CD4-positive, alpha-beta T cell (primary cell): ENCODE results near the gene TTLL9. TPM values are rescaled to one million over a fixed set of nuclear protein-coding genes. Genes with fewer than 3 reads are reported as not detected.
A peak's percentile ranks its signal among the peaks of the same experiment; 100 is the strongest.

Experiments
- ATAC-seq: fragments of 200-7000 bp; cut with Tn5 transposase; one replicate; pipeline ENCODE4 v1.10.0; 2022; ENCODE audit warnings: mild to moderate bottlenecking; ENCODE audit not compliant: poor library complexity
- CTCF ChIA-PET: fragments of 350-600 bp; sonication (Branson Sonifier 250); formaldehyde crosslinking; loops from one replicate; lab custom pipeline; 2021; ENCODE audit warnings: antibody characterized with exemption, inconsistent platforms; lab: Charles Lee
- POLR2A ChIA-PET: fragments of 350-600 bp; sonication (Branson Sonifier 250); formaldehyde crosslinking; loops from one replicate; lab custom pipeline; 2021; ENCODE audit warnings: antibody characterized with exemption, inconsistent platforms; lab: Charles Lee
- DNase-seq, 14 experiments: peaks; one replicate each; pipeline ENCODE4 v3.0.0-alpha.2; 2013 to 2020; ENCODE audit warnings: mixed read lengths in 2 of 14
- H3K27ac ChIP-seq, 2 donors: one replicate each; pipeline versions ENCODE4 v1.5.1 to v1.7.0; 2013; ENCODE audit warnings: low read length in 2 of 2, low read depth in 1 of 2, mild to moderate bottlenecking in 1 of 2
- H3K27me3 ChIP-seq, 2 experiments: 1 replicate in 1 of 2; 2 replicates in 1 of 2; pipeline versions ENCODE4 v1.6.1 to v1.7.0; 2013; ENCODE audit warnings: low read length in 2 of 2, control low read depth in 1 of 2, mild to moderate bottlenecking in 1 of 2, moderate library complexity in 1 of 2; ENCODE audit not compliant: insufficient read depth in 2 of 2, control insufficient read depth in 1 of 2
- H3K36me3 ChIP-seq: one replicate; pipeline ENCODE4 v1.6.1; 2013; ENCODE audit warnings: low read length, control low read depth; ENCODE audit not compliant: insufficient read depth
- H3K4me1 ChIP-seq: one replicate; pipeline ENCODE4 v1.6.1; 2013; ENCODE audit warnings: low read length, control low read depth; ENCODE audit not compliant: insufficient read depth
- H3K4me3 ChIP-seq: one replicate; pipeline ENCODE4 v1.5.1; 2013; ENCODE audit warnings: mild to moderate bottlenecking, low read length, moderate library complexity
- H3K9me3 ChIP-seq, 2 experiments: 1 replicate in 1 of 2; 2 replicates in 1 of 2; pipeline versions ENCODE4 v1.6.1 to v1.7.0; 2013; ENCODE audit warnings: low read length in 2 of 2, mild to moderate bottlenecking in 2 of 2, control low read depth in 1 of 2, moderate library complexity in 1 of 2; ENCODE audit not compliant: control insufficient read depth in 1 of 2, insufficient read depth in 1 of 2
- H3K27ac Mint-ChIP-seq: one replicate; pipeline ENCODE4 v1.8.0; 2020; ENCODE audit warnings: mixed read lengths
- H3K27me3 Mint-ChIP-seq: one replicate; pipeline ENCODE4 v1.8.0; 2021; ENCODE audit warnings: mixed read lengths
- H3K36me3 Mint-ChIP-seq: one replicate; pipeline ENCODE4 v1.8.0; 2021; ENCODE audit warnings: low read depth, mixed read lengths
- H3K4me1 Mint-ChIP-seq: one replicate; pipeline ENCODE4 v1.8.0; 2021; ENCODE audit warnings: low read depth, mixed read lengths
- H3K4me3 Mint-ChIP-seq: one replicate; pipeline ENCODE4 v1.8.0; 2020; ENCODE audit warnings: mild to moderate bottlenecking, mixed read lengths
- H3K9me3 Mint-ChIP-seq: one replicate; pipeline ENCODE4 v1.8.0; 2020; ENCODE audit warnings: mixed read lengths
- intact Hi-C, 2 experiments: fragments of 100-400 bp; cut with DNase I in 1 of 2; cut with micrococcal nuclease in 1 of 2; formaldehyde crosslinking; loops; one replicate each; pipeline versions ENCODE4 v1.15.1 to v1.9.0; 2023 to 2025; cut with DNase I, micrococcal nuclease
- total RNA-seq, 174 experiments: library from RNA in 2 of 174; stranded (reverse) in 2 of 174; gene quantifications; one replicate each; pipeline ENCODE4 v1.2.3 and lab custom pipeline; 2021 to 2026
- TF ChIP-seq, protein P1 (sequence below): fragments of 200-600 bp; IDR thresholded peaks from one replicate; pipeline ENCODE4 v1.8.0; 2022; ENCODE audit warnings: antibody characterized with exemption, mild to moderate bottlenecking

Gene TTLL9
- total RNA-seq, 2 experiments from 2014 or later, result not detected

DNA sequence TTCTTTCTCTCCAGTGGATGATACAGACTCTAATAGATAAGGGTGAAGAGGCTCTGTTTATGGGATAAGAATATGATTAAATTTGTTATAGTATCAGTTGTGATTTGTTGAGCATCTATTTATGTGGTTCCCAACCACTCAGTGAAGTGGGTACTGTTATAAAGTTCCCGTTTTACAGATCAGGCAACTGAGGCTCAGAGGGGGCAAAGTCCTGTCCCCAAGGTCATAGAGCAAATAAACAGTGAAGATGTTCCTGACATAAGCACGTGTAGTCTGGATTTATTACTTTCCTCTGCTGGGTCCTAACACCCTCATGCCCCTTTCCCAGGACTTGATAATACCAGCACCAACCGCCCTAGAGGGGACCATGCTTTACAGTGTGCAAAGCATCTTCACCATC, 4.2 kb upstream of the TTLL9 start:
- peaks cover 25 to 26% of the 10 kb centered on the region in 2 experiments for H3K27me3 ChIP-seq
- TF ChIP-seq, protein P1, sequence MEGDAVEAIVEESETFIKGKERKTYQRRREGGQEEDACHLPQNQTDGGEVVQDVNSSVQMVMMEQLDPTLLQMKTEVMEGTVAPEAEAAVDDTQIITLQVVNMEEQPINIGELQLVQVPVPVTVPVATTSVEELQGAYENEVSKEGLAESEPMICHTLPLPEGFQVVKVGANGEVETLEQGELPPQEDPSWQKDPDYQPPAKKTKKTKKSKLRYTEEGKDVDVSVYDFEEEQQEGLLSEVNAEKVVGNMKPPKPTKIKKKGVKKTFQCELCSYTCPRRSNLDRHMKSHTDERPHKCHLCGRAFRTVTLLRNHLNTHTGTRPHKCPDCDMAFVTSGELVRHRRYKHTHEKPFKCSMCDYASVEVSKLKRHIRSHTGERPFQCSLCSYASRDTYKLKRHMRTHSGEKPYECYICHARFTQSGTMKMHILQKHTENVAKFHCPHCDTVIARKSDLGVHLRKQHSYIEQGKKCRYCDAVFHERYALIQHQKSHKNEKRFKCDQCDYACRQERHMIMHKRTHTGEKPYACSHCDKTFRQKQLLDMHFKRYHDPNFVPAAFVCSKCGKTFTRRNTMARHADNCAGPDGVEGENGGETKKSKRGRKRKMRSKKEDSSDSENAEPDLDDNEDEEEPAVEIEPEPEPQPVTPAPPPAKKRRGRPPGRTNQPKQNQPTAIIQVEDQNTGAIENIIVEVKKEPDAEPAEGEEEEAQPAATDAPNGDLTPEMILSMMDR, result no peak
- Mint-ChIP-seq H3K27ac (no peak overlapping the region), H3K4me3 (no peak overlapping the region), H3K9me3 (no peaks in the 10 kb centered on the region), H3K36me3 (no peaks in the 10 kb centered on the region), H3K4me1 (peaks cover 18% of the 10 kb centered on the region), H3K27me3 (peaks cover 39% of the 10 kb centered on the region)
- H3K36me3 ChIP-seq, result no peaks in the 10 kb centered on the region
- peaks cover 17% of the 10 kb centered on the region for H3K4me1 ChIP-seq
- no peak overlapping the region for H3K27ac ChIP-seq
- ChIA-PET POLR2A (no interaction called here), CTCF (no interaction called here)
- DNase-seq (no peak), ATAC-seq (no peak)
- H3K9me3 ChIP-seq, result peaks cover 0 to 7% of the 10 kb centered on the region in 2 experiments
- intact Hi-C loops, result no loop called here
- H3K4me3 ChIP-seq, result no peak overlapping the region

DNA sequence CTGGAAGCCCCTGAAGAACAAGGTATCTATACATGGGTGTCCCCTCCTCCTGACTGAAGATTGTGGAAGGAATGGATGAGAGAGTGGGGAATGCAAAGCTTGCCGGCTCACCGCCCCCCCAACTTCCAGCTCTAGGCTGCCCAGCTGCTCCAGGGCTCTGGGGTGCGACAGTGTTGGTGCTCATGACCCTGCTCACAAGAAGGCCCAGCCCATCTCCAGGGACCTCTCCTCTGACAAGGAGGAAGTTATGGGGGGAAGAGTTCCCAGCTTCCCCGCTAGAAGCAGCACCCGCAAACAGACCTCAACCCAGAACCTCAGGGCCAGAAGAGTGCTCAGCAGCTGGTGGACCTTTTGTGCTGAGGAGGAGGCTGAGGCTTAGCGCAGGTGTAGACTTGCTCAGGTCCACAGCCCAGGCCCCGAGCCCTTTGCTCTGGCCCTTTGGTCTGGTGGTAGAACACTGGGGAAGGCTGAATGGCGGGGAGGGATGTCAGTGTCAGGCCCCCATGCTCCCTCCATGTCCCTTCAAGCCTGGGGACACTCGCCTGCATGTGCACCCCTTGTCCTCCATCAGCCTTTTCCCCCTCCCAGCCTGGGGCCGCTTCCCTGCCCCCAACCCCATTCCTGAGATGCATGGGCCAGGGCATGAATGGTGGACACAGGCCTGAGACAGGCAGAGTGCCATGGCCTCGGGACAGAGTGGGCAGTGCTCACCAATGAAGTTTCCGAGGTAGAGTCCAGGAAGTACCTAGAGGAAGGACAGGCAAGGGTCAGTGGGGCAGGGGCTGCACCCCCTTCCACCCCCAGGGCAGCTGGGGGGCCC, 1.4 kb upstream of the TTLL9 start:
- TF ChIP-seq, protein P1, result no peak
- intact Hi-C loops, result no loop called here
- Histone ChIP-seq H3K4me1 (peaks cover 16% of the 10 kb centered on the region), H3K9me3 (peaks cover 0 to 7% of the 10 kb centered on the region in 2 experiments), H3K27ac (no peak overlapping the region), H3K36me3 (no peaks in the 10 kb centered on the region), H3K27me3 (peaks cover 27 to 35% of the 10 kb centered on the region in 2 experiments), H3K4me3 (no peak overlapping the region)
- no peaks in the 10 kb centered on the region for H3K36me3 Mint-ChIP-seq
- H3K27ac Mint-ChIP-seq, result no peak overlapping the region
- no peak for ATAC-seq
- H3K27me3 Mint-ChIP-seq, result peaks cover 53% of the 10 kb centered on the region
- ChIA-PET CTCF (no interaction called here), POLR2A (no interaction called here)
- peaks cover 12% of the 10 kb centered on the region for H3K4me1 Mint-ChIP-seq
- peak overlapping the region; percentile 89 for H3K4me3 Mint-ChIP-seq
- H3K9me3 Mint-ChIP-seq, result no peaks in the 10 kb centered on the region
- no peak for DNase-seq

DNA sequence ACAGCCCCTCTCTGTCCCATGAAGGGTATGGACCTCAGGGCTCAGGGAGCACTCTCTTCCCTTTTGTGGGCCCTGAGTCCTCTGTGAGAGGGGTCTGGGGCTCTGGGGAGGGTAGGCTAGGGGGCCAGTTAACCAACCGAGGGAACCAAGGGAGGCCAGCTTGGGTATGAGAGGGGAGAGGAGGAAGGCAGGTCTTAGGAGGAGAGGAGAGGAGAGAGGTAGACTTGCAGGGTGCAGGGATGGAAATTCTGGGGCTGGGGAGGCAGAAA, 827 bp upstream of the TTLL9 start:
- H3K4me1 ChIP-seq, result peaks cover 16% of the 10 kb centered on the region
- Mint-ChIP-seq H3K27ac (no peak overlapping the region), H3K4me1 (peaks cover 12% of the 10 kb centered on the region), H3K4me3 (peak overlapping the region; percentile 89), H3K27me3 (peaks cover 53% of the 10 kb centered on the region), H3K9me3 (no peaks in the 10 kb centered on the region), H3K36me3 (no peaks in the 10 kb centered on the region)
- intact Hi-C loops, result no loop called here
- DNase-seq, result no peak
- H3K27me3 ChIP-seq, result peaks cover 27 to 35% of the 10 kb centered on the region in 2 experiments
- no peak overlapping the region for H3K4me3 ChIP-seq
- POLR2A ChIA-PET, result no interaction called here
- no peaks in the 10 kb centered on the region for H3K36me3 ChIP-seq
- TF ChIP-seq, protein P1, result no peak
- peaks cover 0 to 7% of the 10 kb centered on the region in 2 experiments for H3K9me3 ChIP-seq
- ATAC-seq, result no peak
- no peak overlapping the region for H3K27ac ChIP-seq
- CTCF ChIA-PET, result no interaction called here
